ENCODE measurements around the gene FAAH2.

Gene FAAH2

GRCh38 chrX:57445076-57445475, 158.6 kb downstream of the FAAH2 start:
- no peak for TF ChIP-seq CTCF (IDR thresholded peaks at IDR 0.05; ENCODE audit: low read length, missing control alignments)
- no peak overlapping the region for H3K4me3 ChIP-seq (replicated peaks; ENCODE audit: low read depth, low read length)
- peak; percentile 1 for DNase-seq (ENCODE audit: low read depth)

- H3K4me3 ChIP-seq (replicated peaks; ENCODE audit: low read depth, low read length): no peak overlapping the region
- TF ChIP-seq CTCF (IDR thresholded peaks at IDR 0.05; ENCODE audit: low read length, missing control alignments): no peak
- no peak for DNase-seq (ENCODE audit: low read depth)
Observed at GRCh38 chrX:57445832-57446231, 159.3 kb downstream of the FAAH2 start.

GRCh38 chrX:57447856-57448255, 161.3 kb downstream of the FAAH2 start:
- no peak for TF ChIP-seq CTCF (IDR thresholded peaks at IDR 0.05; ENCODE audit: low read length, missing control alignments)
- DNase-seq (ENCODE audit: low read depth): peak; percentile 13
- no peak overlapping the region for H3K4me3 ChIP-seq (replicated peaks; ENCODE audit: low read depth, low read length)

GRCh38 chrX:57451426-57452020, 165.0 kb downstream of the FAAH2 start:
- TF ChIP-seq CTCF (IDR thresholded peaks at IDR 0.05; ENCODE audit: low read length, missing control alignments): no peak
- no peak overlapping the region for H3K4me3 ChIP-seq (replicated peaks; ENCODE audit: low read depth, low read length)
- DNase-seq (ENCODE audit: low read depth): peak; percentile 9

GRCh38 chrX:57453901-57454300, 167.4 kb downstream of the FAAH2 start:
- peak; percentile 20 for DNase-seq (ENCODE audit: low read depth)
- TF ChIP-seq CTCF (IDR thresholded peaks at IDR 0.05; ENCODE audit: low read length, missing control alignments): peak; percentile 41

GRCh38 chrX:57481514-57481913, 195.0 kb downstream of the FAAH2 start:
- TF ChIP-seq CTCF (IDR thresholded peaks at IDR 0.05; ENCODE audit: low read length, missing control alignments): no peak
- no peak for DNase-seq (ENCODE audit: low read depth)
- H3K4me3 ChIP-seq (replicated peaks; ENCODE audit: low read depth, low read length): no peak overlapping the region

More at GRCh38 chrX:57453901-57454300, 167.4 kb downstream of the FAAH2 start:
- H3K4me3 ChIP-seq (replicated peaks; ENCODE audit: low read depth, low read length): no peak overlapping the region

GRCh38 chrX:57516491-57516890, 230.0 kb downstream of the FAAH2 start:
- H3K4me3 ChIP-seq (replicated peaks; ENCODE audit: low read depth, low read length): no peak overlapping the region
- TF ChIP-seq CTCF (IDR thresholded peaks at IDR 0.05; ENCODE audit: low read length, missing control alignments): no peak
- DNase-seq (ENCODE audit: low read depth): no peak
